ENCODE data around the gene WDR70.

Gene WDR70

GRCh38 chr5:37696190-37697021 is 317.3 kb downstream of the WDR70 start:
- in situ Hi-C loops (cut with MboI; ENCODE audit: low pct_unique_long_range_greater_than_20kb, low sequenced_read_pairs), result no loop called here

GRCh38 chr5:37701868-37702267 is 322.8 kb downstream of the WDR70 start:
- in situ Hi-C loops (cut with MboI; ENCODE audit: low pct_unique_long_range_greater_than_20kb, low sequenced_read_pairs), result no loop called here
- DNase-seq, result no peak

More at GRCh38 chr5:37696190-37697021, 317.3 kb downstream of the WDR70 start:
- no peak for DNase-seq

GRCh38 chr5:37703841-37704241 is 324.7 kb downstream of the WDR70 start:
- in situ Hi-C loops (cut with MboI; ENCODE audit: low pct_unique_long_range_greater_than_20kb, low sequenced_read_pairs), result no loop called here
- no peak for DNase-seq

GRCh38 chr5:37704406-37704805 is 325.3 kb downstream of the WDR70 start:
- DNase-seq, result no peak
- in situ Hi-C loops (cut with MboI; ENCODE audit: low pct_unique_long_range_greater_than_20kb, low sequenced_read_pairs), result no loop called here

- DNase-seq, result no peak
- in situ Hi-C loops (cut with MboI; ENCODE audit: low pct_unique_long_range_greater_than_20kb, low sequenced_read_pairs), result no loop called here
Measured at GRCh38 chr5:37709020-37709419, 329.9 kb downstream of the WDR70 start.

- in situ Hi-C loops (cut with MboI; ENCODE audit: low pct_unique_long_range_greater_than_20kb, low sequenced_read_pairs), result no loop called here
- no peak for DNase-seq
Measured at GRCh38 chr5:37710965-37711364, 331.8 kb downstream of the WDR70 start.

GRCh38 chr5:37712750-37713149 is 333.6 kb downstream of the WDR70 start:
- in situ Hi-C loops (cut with MboI; ENCODE audit: low pct_unique_long_range_greater_than_20kb, low sequenced_read_pairs), result no loop called here
- no peak for DNase-seq

- no peak for DNase-seq
- in situ Hi-C loops (cut with MboI; ENCODE audit: low pct_unique_long_range_greater_than_20kb, low sequenced_read_pairs), result no loop called here
Measured at GRCh38 chr5:37714756-37715155, 335.6 kb downstream of the WDR70 start.

- no peak for DNase-seq
- in situ Hi-C loops (cut with MboI; ENCODE audit: low pct_unique_long_range_greater_than_20kb, low sequenced_read_pairs), result no loop called here
Measured at GRCh38 chr5:37715361-37715760, 336.2 kb downstream of the WDR70 start.

- in situ Hi-C loops (cut with MboI; ENCODE audit: low pct_unique_long_range_greater_than_20kb, low sequenced_read_pairs), result no loop called here
- no peak for DNase-seq
Measured at GRCh38 chr5:37715992-37716391, 336.9 kb downstream of the WDR70 start.

GRCh38 chr5:37716405-37716804 is 337.3 kb downstream of the WDR70 start:
- in situ Hi-C loops (cut with MboI; ENCODE audit: low pct_unique_long_range_greater_than_20kb, low sequenced_read_pairs), result no loop called here
- no peak for DNase-seq

- no peak for DNase-seq
- in situ Hi-C loops (cut with MboI; ENCODE audit: low pct_unique_long_range_greater_than_20kb, low sequenced_read_pairs), result no loop called here
Measured at GRCh38 chr5:37717276-37717612, 338.1 kb downstream of the WDR70 start.

- in situ Hi-C loops (cut with MboI; ENCODE audit: low pct_unique_long_range_greater_than_20kb, low sequenced_read_pairs), result no loop called here
- no peak for DNase-seq
Measured at GRCh38 chr5:37717613-37718431, 338.7 kb downstream of the WDR70 start.

- no peak for DNase-seq
- in situ Hi-C loops (cut with MboI; ENCODE audit: low pct_unique_long_range_greater_than_20kb, low sequenced_read_pairs), result no loop called here
Measured at GRCh38 chr5:37720550-37720952, 341.4 kb downstream of the WDR70 start.

- no peak for DNase-seq
Measured at GRCh38 chr5:37721447-37721871, 342.3 kb downstream of the WDR70 start.

GRCh38 chr5:37722236-37723161 is 343.4 kb downstream of the WDR70 start:
- in situ Hi-C loops (cut with MboI; ENCODE audit: low pct_unique_long_range_greater_than_20kb, low sequenced_read_pairs), result no loop called here
- peak; percentile 30 for DNase-seq

More at GRCh38 chr5:37721447-37721871, 342.3 kb downstream of the WDR70 start:
- in situ Hi-C loops (cut with MboI; ENCODE audit: low pct_unique_long_range_greater_than_20kb, low sequenced_read_pairs), result no loop called here

GRCh38 chr5:37723162-37723961 is 344.2 kb downstream of the WDR70 start:
- peak; percentile 14 for DNase-seq
- in situ Hi-C loops (cut with MboI; ENCODE audit: low pct_unique_long_range_greater_than_20kb, low sequenced_read_pairs), result no loop called here

- no peak for DNase-seq
- in situ Hi-C loops (cut with MboI; ENCODE audit: low pct_unique_long_range_greater_than_20kb, low sequenced_read_pairs), result no loop called here
Measured at GRCh38 chr5:37724395-37725125, 345.4 kb downstream of the WDR70 start.

Measured in KBM-7 (cell line).